Panc1 (cell line): ENCODE measurements around the gene NAT16. TPM values are rescaled to one million over a fixed set of nuclear protein-coding genes. Genes with fewer than 3 reads are reported as not detected.
A peak's percentile ranks its signal among the peaks of the same experiment; 100 is the strongest.

Experiments
- ATAC-seq: fragments of 200-7000 bp; cut with Tn5 transposase; 2 replicates; pipeline ENCODE4 v1.9.1; 2020; ENCODE audit warnings: mild to moderate bottlenecking, moderate library complexity
- BruUV-seq: library from RNA; stranded (reverse); fragments of 400-500 nt; replicated peaks from 2 replicates; lab custom pipeline; 2021; lab: Mats Ljungman, UMichigan
- CTCF ChIA-PET: fragments of 300-600 bp; sonication (Branson Sonifier 250); formaldehyde crosslinking; loops from one replicate; lab custom pipeline; 2022; ENCODE audit warnings: antibody characterized with exemption; lab: Charles Lee
- POLR2A ChIA-PET: fragments of 300-600 bp; sonication (Branson Sonifier 250); formaldehyde crosslinking; loops from one replicate; lab custom pipeline; 2022; ENCODE audit warnings: antibody characterized with exemption; lab: Charles Lee
- DNase-seq: peaks from one replicate; pipeline ENCODE4 v3.0.0-alpha.2; 2010; ENCODE audit warnings: low read depth, low spot score
- H3K27ac ChIP-seq: 2 replicates; pipeline ENCODE4 v1.5.1; 2011; ENCODE audit warnings: mild to moderate bottlenecking, low read length, inconsistent platforms
- H3K27me3 ChIP-seq: fragments of 200-500 bp; sonication (Bioruptor generic); 2 replicates; pipeline ENCODE4 v1.6.0; 2014; ENCODE audit warnings: low read length, inconsistent platforms; ENCODE audit not compliant: control insufficient read depth, insufficient read depth
- H3K36me3 ChIP-seq: fragments of 200-500 bp; sonication (Bioruptor generic); 2 replicates; pipeline ENCODE4 v1.5.1; 2014; ENCODE audit warnings: inconsistent platforms, mild to moderate bottlenecking, low read length, moderate library complexity; ENCODE audit not compliant: control insufficient read depth, insufficient read depth
- H3K4me1 ChIP-seq: 2 replicates; pipeline ENCODE4 v1.5.1; 2011; ENCODE audit warnings: inconsistent platforms, mild to moderate bottlenecking, low read length, moderate library complexity; ENCODE audit not compliant: control insufficient read depth, insufficient read depth
- H3K4me3 ChIP-seq, 2 experiments: 2 replicates each; pipeline ENCODE4 v1.5.1; 2011 to 2012; ENCODE audit warnings: low read depth in 2 of 2, low read length in 2 of 2, mild to moderate bottlenecking in 2 of 2, inconsistent platforms in 1 of 2, moderate library complexity in 1 of 2
- H3K9me3 ChIP-seq: fragments of 200-500 bp; sonication (Bioruptor generic); 2 replicates; pipeline ENCODE4 v1.5.1; 2014; ENCODE audit warnings: low read depth, mild to moderate bottlenecking, inconsistent platforms, low read length, moderate library complexity; ENCODE audit not compliant: control insufficient read depth, insufficient read depth
- CTCF ChIP-seq: fragments of 450-650 bp; IDR thresholded peaks from 2 replicates; pipeline ENCODE4 v1.5.1; 2017; ENCODE audit warnings: mild to moderate bottlenecking
- POLR2AphosphoS5 ChIP-seq: IDR thresholded peaks from 2 replicates; pipeline ENCODE4 v1.6.1; 2012; ENCODE audit warnings: mild to moderate bottlenecking, low read depth, low read length, moderate library complexity
- SIN3A ChIP-seq: IDR thresholded peaks from 2 replicates; pipeline ENCODE4 v1.6.1; 2012; ENCODE audit warnings: low read depth, mild to moderate bottlenecking, low read length, moderate library complexity, borderline replicate concordance; ENCODE audit not compliant: insufficient read depth
- TCF7L2 ChIP-seq: IDR thresholded peaks from 2 replicates; pipeline ENCODE4 v1.6.1; 2011; ENCODE audit warnings: mild to moderate bottlenecking, low read depth, low read length, inconsistent platforms
- in situ Hi-C: cut with HindIII; loops from 2 replicates; pipeline ENCODE4 v1.10.0; 2016; ENCODE audit warnings: low sequenced_read_pairs, low pct_unique_long_range_greater_than_20kb
- intact Hi-C: fragments of 100-400 bp; cut with micrococcal nuclease; formaldehyde crosslinking; loops from one replicate; pipeline ENCODE4 v1.10.0; 2022; ENCODE audit not compliant: unreplicated experiment
- total RNA-seq: library from RNA; stranded (reverse); gene quantifications from one replicate; pipeline ENCODE4 v1.2.1, GENCODE V29; 2021; ENCODE audit not compliant: unreplicated experiment
- TF ChIP-seq, protein P1 (sequence below), 2 experiments: IDR thresholded peaks; 2 replicates each; pipeline ENCODE4 v1.6.1; 2011 to 2012; ENCODE audit warnings: low read depth in 2 of 2, control low read depth in 1 of 2, low read length in 1 of 2, mild to moderate bottlenecking in 1 of 2, moderate library complexity in 1 of 2; ENCODE audit not compliant: insufficient read depth in 1 of 2

Gene NAT16
- total RNA-seq, 1 experiment from 2014 or later = 0.15 TPM

- ChIA-PET CTCF (interaction anchor here (0.6 kb wide), 1 partner anchor 27 kb away, joined by 3 read pairs; no protein-coding TSS in a partner anchor), POLR2A (interaction anchor here (0.6 to 0.7 kb wide), 2 partner anchors 9 to 11 kb away, joined by 4 to 6 read pairs; no protein-coding TSS in a partner anchor)
- TF ChIP-seq CTCF (no peak), POLR2AphosphoS5 (no peak), TCF7L2 (no peak), SIN3A (no peak)
- TF ChIP-seq, protein P1, sequence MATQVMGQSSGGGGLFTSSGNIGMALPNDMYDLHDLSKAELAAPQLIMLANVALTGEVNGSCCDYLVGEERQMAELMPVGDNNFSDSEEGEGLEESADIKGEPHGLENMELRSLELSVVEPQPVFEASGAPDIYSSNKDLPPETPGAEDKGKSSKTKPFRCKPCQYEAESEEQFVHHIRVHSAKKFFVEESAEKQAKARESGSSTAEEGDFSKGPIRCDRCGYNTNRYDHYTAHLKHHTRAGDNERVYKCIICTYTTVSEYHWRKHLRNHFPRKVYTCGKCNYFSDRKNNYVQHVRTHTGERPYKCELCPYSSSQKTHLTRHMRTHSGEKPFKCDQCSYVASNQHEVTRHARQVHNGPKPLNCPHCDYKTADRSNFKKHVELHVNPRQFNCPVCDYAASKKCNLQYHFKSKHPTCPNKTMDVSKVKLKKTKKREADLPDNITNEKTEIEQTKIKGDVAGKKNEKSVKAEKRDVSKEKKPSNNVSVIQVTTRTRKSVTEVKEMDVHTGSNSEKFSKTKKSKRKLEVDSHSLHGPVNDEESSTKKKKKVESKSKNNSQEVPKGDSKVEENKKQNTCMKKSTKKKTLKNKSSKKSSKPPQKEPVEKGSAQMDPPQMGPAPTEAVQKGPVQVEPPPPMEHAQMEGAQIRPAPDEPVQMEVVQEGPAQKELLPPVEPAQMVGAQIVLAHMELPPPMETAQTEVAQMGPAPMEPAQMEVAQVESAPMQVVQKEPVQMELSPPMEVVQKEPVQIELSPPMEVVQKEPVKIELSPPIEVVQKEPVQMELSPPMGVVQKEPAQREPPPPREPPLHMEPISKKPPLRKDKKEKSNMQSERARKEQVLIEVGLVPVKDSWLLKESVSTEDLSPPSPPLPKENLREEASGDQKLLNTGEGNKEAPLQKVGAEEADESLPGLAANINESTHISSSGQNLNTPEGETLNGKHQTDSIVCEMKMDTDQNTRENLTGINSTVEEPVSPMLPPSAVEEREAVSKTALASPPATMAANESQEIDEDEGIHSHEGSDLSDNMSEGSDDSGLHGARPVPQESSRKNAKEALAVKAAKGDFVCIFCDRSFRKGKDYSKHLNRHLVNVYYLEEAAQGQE (IDR thresholded peaks at IDR 0.05; ENCODE audit: insufficient read depth in 1 of 2, low read depth in 2 of 2, low read length in 1 of 2) = no peak
- Histone ChIP-seq H3K4me3 (no peak overlapping the region), H3K4me1 (peaks cover 12% of the 10 kb centered on the region), H3K27ac (no peak overlapping the region), H3K9me3 (no peaks in the 10 kb centered on the region), H3K27me3 (no peaks in the 10 kb centered on the region), H3K36me3 (no peaks in the 10 kb centered on the region; the same call in 1 of the 2 replicates)
- DNase-seq (no peak), ATAC-seq (no peak)
- in situ Hi-C loops = no loop called here
- no TSS peak for BruUV-seq
- intact Hi-C loops = no loop called here
Measured at GRCh38 chr7:101151908-101152651, 28.0 kb downstream of the NAT16 start.

DNA sequence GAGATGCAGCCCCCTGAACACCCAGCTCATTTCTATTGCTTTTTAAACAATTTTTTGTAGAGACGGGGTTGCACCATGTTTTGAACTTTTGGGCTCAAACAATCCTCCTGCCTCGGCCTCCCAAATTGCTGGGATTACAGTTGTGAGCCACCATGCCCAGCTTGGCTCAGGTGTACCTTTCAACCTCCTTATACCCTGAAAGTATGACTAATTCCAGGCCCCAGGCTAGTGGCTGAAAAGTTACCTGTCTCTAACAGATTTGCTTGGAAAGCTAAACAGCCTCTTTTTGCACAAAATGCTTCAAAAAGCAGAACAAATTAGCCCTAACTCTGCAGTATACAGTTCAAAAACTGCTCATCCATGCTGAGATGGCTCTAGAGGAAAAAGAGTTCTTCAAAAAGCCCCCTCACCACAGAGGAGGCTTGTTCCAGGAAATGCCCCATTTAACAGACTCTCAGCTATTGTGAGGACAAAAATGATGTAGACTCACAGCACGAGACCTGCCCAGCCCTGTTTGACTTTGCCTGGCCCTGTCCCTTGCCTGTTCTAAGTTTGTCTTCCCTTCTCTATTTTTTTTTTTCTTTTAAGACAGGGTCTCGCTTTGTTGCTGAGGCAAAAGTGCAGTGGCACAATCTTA, 39.2 kb downstream of the NAT16 start:
- Histone ChIP-seq H3K4me1 (peaks cover 34% of the 10 kb centered on the region), H3K27ac (peak overlapping the region; percentile 67), H3K27me3 (no peaks in the 10 kb centered on the region), H3K4me3 (no peak overlapping the region), H3K9me3 (no peaks in the 10 kb centered on the region), H3K36me3 (peaks cover 2% of the 10 kb centered on the region; the same call in 1 of the 2 replicates)
- DNase-seq = no peak
- CTCF ChIA-PET = interaction anchor here (0.6 to 1.6 kb wide), 4 partner anchors 36 to 183 kb away, joined by 3 to 4 read pairs (median 3); no protein-coding TSS in a partner anchor
- no peak for ATAC-seq
- BruUV-seq = no TSS peak
- POLR2A ChIA-PET = interaction anchor here (0.6 to 0.8 kb wide), 3 partner anchors 20 to 123 kb away, joined by 3 to 4 read pairs (median 4); no protein-coding TSS in a partner anchor
- no peak for TF ChIP-seq SIN3A
- no peak for TF ChIP-seq CTCF
- no peak for TF ChIP-seq TCF7L2
- TF ChIP-seq, protein P1 (IDR thresholded peaks at IDR 0.05; ENCODE audit: insufficient read depth in 1 of 2, low read depth in 2 of 2, low read length in 1 of 2) = no peak
- no peak for TF ChIP-seq POLR2AphosphoS5
- intact Hi-C loops (no loop called here), in situ Hi-C loops (no loop called here)
